ENCODE measurements around the gene MMP24OS. TPM values are rescaled to one million over a fixed set of nuclear protein-coding genes. Genes with fewer than 3 reads are reported as not detected.

Gene MMP24OS
- total RNA-seq, 6 experiments from 2014 or later: 91.7 to 117 (median 105) TPM

- TF ChIP-seq CTCF (IDR thresholded peaks at IDR 0.05): no peak
- no peaks in the 10 kb centered on the region for H3K9me3 Mint-ChIP-seq
- peaks cover 17% of the 10 kb centered on the region for H3K36me3 Mint-ChIP-seq (ENCODE audit: low read depth)
- H3K4me1 Mint-ChIP-seq (ENCODE audit: low read depth): peaks cover under 1% of the 10 kb centered on the region
- no peaks in the 10 kb centered on the region; the same call in 1 of the 2 replicates for H3K27me3 Mint-ChIP-seq (ENCODE audit: insufficient read depth)
- no peak overlapping the region for H3K4me3 Mint-ChIP-seq
- no peak overlapping the region for H3K27ac Mint-ChIP-seq
- no peak for DNase-seq
These were observed 25.9 kb downstream of the MMP24OS start for GRCh38 chr20:35252037-35252461.

GRCh38 chr20:35251613-35251940 is 26.3 kb downstream of the MMP24OS start:
- Mint-ChIP-seq H3K9me3 (no peaks in the 10 kb centered on the region), H3K4me1 (ENCODE audit: low read depth) (no peaks in the 10 kb centered on the region; the same call in 1 of the 2 replicates), H3K4me3 (no peak overlapping the region), H3K36me3 (ENCODE audit: low read depth) (peaks cover 13% of the 10 kb centered on the region; the same call in 1 of the 2 replicates), H3K27ac (no peak overlapping the region), H3K27me3 (ENCODE audit: insufficient read depth) (no peaks in the 10 kb centered on the region; the same call in 1 of the 2 replicates)
- no peak for DNase-seq
- TF ChIP-seq CTCF (IDR thresholded peaks at IDR 0.05): no peak

- Mint-ChIP-seq H3K27ac (no peak overlapping the region), H3K27me3 (ENCODE audit: insufficient read depth) (no peaks in the 10 kb centered on the region; the same call in 1 of the 2 replicates), H3K4me3 (no peak overlapping the region), H3K4me1 (ENCODE audit: low read depth) (no peaks in the 10 kb centered on the region; the same call in 1 of the 2 replicates), H3K9me3 (no peaks in the 10 kb centered on the region), H3K36me3 (ENCODE audit: low read depth) (no peaks in the 10 kb centered on the region)
- no peak for DNase-seq
- no peak for TF ChIP-seq CTCF (IDR thresholded peaks at IDR 0.05)
These were observed 29.1 kb downstream of the MMP24OS start for GRCh38 chr20:35248641-35249475.

- DNase-seq: no peak
- H3K36me3 Mint-ChIP-seq (ENCODE audit: low read depth): no peaks in the 10 kb centered on the region
- no peaks in the 10 kb centered on the region for H3K4me1 Mint-ChIP-seq (ENCODE audit: low read depth)
- TF ChIP-seq CTCF (IDR thresholded peaks at IDR 0.05): no peak
- no peaks in the 10 kb centered on the region for H3K9me3 Mint-ChIP-seq
- H3K27me3 Mint-ChIP-seq (ENCODE audit: insufficient read depth): no peaks in the 10 kb centered on the region; the same call in 1 of the 2 replicates
- no peak overlapping the region for H3K4me3 Mint-ChIP-seq
- no peak overlapping the region for H3K27ac Mint-ChIP-seq
These were observed 31.2 kb downstream of the MMP24OS start for GRCh38 chr20:35246723-35247122.

GRCh38 chr20:35243986-35244385 is 33.9 kb downstream of the MMP24OS start:
- H3K27ac Mint-ChIP-seq: no peak overlapping the region
- no peak overlapping the region for H3K4me3 Mint-ChIP-seq
- H3K4me1 Mint-ChIP-seq (ENCODE audit: low read depth): peaks cover 16% of the 10 kb centered on the region; the same call in 1 of the 2 replicates
- no peak for DNase-seq
- no peaks in the 10 kb centered on the region for H3K36me3 Mint-ChIP-seq (ENCODE audit: low read depth)
- H3K9me3 Mint-ChIP-seq: no peaks in the 10 kb centered on the region
- peaks cover 4% of the 10 kb centered on the region; the same call in 1 of the 2 replicates for H3K27me3 Mint-ChIP-seq (ENCODE audit: insufficient read depth)
- TF ChIP-seq CTCF (IDR thresholded peaks at IDR 0.05): no peak

All from HFFc6 (cell line).